ENCODE measurements around the gene SMC3.
"Not testable (repeated sequence)": the region's sequence is repeated elsewhere in the genome, so short reads cannot be mapped to it uniquely, and the experiment has no call there.

SMC3 gene

DNA sequence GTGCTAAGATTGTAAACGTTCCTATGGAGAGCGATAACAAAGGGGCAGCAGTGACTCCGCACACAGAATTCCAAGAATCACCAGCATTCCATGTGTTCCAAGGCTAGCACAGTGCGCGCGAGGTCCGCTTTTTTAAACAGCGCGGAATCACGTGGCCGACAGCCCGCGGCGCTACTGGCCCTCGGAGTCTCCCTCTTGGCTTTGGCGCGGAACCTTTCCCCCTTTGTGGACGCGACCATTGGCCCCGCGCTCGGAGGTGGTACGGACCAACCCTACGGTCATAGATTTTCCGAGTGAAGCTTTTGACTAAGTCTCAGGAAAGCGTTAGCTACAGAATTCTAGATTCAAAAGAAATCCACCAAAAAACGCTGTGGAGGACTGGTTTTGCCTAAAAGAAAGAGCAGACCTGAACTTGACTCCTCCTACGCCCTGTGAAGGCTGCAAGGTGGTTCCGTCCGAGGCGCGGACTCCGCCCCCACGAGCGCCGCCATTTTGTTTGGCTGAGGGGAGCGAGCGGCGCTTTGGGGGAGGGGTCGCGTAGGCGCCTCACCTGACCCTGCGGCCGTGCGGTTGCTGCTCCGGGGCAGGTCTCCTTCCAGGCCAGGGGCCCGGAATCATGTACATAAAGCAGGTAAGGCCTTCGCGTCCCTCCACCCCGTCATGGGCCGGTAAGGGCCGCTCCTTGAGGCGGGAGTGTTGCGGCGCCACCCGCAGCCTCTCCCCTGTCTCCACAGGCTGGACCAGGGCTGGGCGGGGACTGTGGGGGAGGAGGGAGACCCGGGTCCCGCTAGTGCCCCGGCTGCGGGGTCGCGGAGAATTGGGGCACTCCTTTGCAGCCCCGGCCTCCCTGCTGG, at the start of gene SMC3:
Gene SMC3 (plus strand): TSS at position 495 of the 854 bp plus-strand sequence. CDS start 122 bp downstream, at position 617.
- in situ Hi-C loops (cut with HindIII; ENCODE audit: low pct_ligation_motif_present, low pct_unique_long_range_greater_than_20kb, low sequenced_read_pairs) = no loop called here
- DNase-seq = peak; percentile 97

GRCh38 chr10:110522365-110522988, 45.0 kb upstream of the SMC3 start:
- DNase-seq = no peak
- in situ Hi-C loops (cut with HindIII; ENCODE audit: low pct_ligation_motif_present, low pct_unique_long_range_greater_than_20kb, low sequenced_read_pairs) = no loop called here

GRCh38 chr10:110523736-110524135, 43.8 kb upstream of the SMC3 start:
- in situ Hi-C loops (cut with HindIII; ENCODE audit: low pct_ligation_motif_present, low pct_unique_long_range_greater_than_20kb, low sequenced_read_pairs) = no loop called here
- no peak for DNase-seq

DNA sequence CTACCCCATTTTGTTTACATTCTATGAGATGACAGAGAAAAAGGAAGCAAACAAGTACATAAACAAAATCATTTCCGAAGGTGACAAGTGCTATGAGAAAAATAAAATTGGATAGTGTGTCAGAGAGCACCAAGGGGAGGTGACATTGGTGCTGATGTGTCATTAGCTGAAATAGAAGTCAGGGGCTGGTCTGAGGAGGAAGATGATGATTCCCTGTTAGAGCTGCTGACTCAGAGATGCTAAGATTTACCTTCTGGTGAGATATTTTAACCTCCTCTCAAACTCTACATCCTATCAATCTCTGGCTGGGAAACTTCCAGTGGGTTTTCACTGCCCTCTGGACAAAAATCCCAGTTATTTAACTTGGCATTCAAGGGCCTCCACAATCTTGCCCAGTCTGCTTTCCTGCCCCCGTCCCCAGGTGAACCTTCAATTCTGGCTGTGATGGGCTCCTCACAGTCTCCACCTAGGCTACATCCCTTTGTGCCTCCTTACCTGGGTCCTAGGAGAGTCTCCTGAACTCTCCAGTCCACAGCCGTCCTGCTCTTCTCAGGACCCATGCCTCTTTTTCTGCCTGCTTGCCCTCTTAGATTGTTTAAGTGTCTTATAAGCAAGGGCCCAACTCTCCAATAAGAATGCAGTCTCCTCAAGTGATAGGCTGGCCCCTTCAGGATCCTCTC, 43.2 kb upstream of the SMC3 start:
- in situ Hi-C loops (cut with HindIII; ENCODE audit: low pct_ligation_motif_present, low pct_unique_long_range_greater_than_20kb, low sequenced_read_pairs) = no loop called here
- DNase-seq = no peak

DNA sequence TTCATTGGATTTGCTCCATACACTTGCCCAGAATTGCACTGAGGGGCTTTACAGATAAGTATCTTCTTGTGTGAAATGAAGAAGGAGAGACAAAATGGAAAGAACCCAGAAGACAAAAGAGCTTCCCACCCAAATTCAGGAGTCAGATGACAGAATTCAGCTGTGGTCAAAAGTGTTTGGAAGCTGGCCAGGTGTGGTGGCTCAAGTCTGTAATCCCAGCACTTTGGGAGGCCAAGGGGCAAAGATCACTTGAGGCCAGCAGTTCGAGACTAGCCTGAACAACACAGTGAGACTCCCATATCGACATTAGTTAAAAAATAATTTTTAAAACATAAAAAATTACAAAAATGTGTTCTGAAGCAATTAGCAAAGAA, 42.6 kb upstream of the SMC3 start:
- no peak for DNase-seq
- in situ Hi-C loops (cut with HindIII; ENCODE audit: low pct_ligation_motif_present, low pct_unique_long_range_greater_than_20kb, low sequenced_read_pairs) = no loop called here

GRCh38 chr10:110525349-110526260, 41.9 kb upstream of the SMC3 start:
- no peak for DNase-seq

GRCh38 chr10:110527731-110528171, 39.7 kb upstream of the SMC3 start:
- in situ Hi-C loops (cut with HindIII; ENCODE audit: low pct_ligation_motif_present, low pct_unique_long_range_greater_than_20kb, low sequenced_read_pairs) = no loop called here
- no peak for DNase-seq

More at GRCh38 chr10:110525349-110526260, 41.9 kb upstream of the SMC3 start:
- in situ Hi-C loops (cut with HindIII; ENCODE audit: low pct_ligation_motif_present, low pct_unique_long_range_greater_than_20kb, low sequenced_read_pairs) = no loop called here

- DNase-seq = no peak
- in situ Hi-C loops (cut with HindIII; ENCODE audit: low pct_ligation_motif_present, low pct_unique_long_range_greater_than_20kb, low sequenced_read_pairs) = no loop called here
Observed at GRCh38 chr10:110528224-110528996, 39.1 kb upstream of the SMC3 start.

DNA sequence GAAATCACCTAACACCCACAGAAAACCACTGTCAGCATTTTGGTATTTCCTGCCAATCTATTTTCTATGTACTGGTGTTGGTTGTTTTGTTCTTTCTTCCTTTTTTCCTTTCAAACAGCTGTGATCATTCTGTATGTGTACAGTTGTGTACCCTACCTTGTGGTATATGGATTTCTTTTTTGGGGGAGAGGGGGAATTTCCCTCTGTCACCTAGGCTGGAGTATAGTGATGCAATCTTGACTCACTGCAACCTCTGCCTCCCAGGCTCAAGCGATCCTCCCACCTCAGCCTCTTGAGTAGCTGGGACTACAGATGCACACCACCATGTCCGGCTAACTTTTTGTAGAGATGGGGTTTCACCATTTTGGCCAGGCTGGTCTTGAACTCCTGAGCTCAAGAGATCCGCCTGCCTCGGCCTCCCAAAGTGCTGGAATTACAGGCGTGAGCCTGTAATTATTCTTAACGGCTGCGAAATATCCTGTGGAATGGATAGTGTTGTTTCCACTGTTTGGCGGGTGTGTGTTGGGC, 38.4 kb upstream of the SMC3 start:
- DNase-seq; in situ Hi-C loops (cut with HindIII; ENCODE audit: low pct_ligation_motif_present, low pct_unique_long_range_greater_than_20kb, low sequenced_read_pairs): not testable (repeated sequence)

DNA sequence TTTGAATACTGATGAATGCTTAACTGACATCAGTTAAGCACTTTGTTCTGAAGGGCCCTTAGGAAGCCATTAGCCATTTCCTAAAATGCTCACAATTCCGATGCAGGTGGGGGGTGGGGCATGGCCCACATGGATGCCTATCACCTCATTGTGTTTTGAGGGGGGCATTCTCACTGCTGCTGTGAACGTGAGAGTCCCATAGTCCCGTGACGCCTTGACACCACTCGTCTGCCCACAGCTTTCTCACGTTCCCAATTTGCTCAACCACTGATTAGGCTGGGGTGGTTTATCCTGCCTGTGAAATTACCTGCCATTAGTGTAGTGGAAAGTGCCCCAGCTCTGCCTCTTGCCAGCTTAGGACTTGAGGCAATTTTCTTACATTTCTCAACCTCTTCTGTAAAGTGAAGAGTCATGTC, 37.9 kb upstream of the SMC3 start:
- DNase-seq = no peak
- in situ Hi-C loops (cut with HindIII; ENCODE audit: low pct_ligation_motif_present, low pct_unique_long_range_greater_than_20kb, low sequenced_read_pairs) = no loop called here

DNA sequence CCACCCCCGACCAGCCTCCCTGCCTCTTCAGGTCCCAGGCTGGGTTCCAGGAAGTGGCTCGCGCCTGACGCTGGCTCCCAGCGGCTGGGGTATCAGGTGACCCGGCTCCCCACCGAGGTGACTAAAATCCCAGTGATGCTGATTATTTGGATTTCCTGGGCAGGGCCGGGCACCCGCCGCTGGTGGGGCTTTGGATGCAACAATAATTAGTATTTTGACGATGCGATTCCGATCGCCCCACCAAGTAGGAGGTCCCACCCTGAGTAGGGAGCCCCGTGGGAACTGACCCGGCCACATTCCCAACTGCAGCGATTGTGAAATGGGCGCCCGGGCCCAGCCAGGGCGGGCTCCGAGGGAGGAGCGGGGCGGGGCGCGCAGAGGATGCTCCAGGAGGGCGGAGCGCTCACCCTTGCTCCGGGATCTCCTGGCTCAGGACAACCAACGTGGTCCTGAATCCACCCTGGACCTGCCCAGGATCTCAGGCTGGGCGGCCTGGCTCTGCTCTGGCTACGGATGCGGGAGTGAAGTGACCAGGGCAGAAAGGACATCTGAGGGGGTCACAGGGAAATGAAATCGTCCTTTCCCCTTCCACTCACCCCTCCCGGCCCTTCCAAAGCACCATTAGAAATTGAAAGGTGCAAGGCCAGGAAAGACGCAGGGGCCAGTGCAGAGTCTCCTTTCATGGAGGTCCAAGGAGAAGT, 37.2 kb upstream of the SMC3 start:
- in situ Hi-C loops (cut with HindIII; ENCODE audit: low pct_ligation_motif_present, low pct_unique_long_range_greater_than_20kb, low sequenced_read_pairs) = no loop called here
- peak; percentile 84 for DNase-seq

- in situ Hi-C loops (cut with HindIII; ENCODE audit: low pct_ligation_motif_present, low pct_unique_long_range_greater_than_20kb, low sequenced_read_pairs) = no loop called here
Observed at GRCh38 chr10:110531687-110532086, 35.8 kb upstream of the SMC3 start.

DNA sequence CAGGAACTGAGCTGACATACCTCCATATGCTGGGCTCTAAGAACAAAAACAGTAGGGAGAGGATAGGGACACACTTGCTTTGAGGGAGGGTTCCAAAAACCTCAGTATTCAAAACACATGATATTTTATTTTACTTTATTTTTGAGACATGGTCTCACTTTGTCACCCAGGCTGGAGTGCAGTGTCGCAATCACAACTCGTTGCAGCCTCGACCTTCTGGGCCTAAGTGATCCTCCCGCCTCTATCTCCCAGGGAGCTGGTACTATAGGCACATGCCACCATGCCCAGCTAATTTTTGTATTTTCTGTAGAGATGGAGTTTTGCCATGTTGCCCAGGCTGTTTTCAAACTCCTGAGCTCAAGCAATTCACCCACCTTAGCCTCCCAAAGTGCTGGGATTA, 34.9 kb upstream of the SMC3 start:
- in situ Hi-C loops (cut with HindIII; ENCODE audit: low pct_ligation_motif_present, low pct_unique_long_range_greater_than_20kb, low sequenced_read_pairs); DNase-seq: not testable (repeated sequence)

More at GRCh38 chr10:110531687-110532086, 35.8 kb upstream of the SMC3 start:
- DNase-seq = no peak

GRCh38 chr10:110533149-110533548, 34.3 kb upstream of the SMC3 start:
- in situ Hi-C loops (cut with HindIII; ENCODE audit: low pct_ligation_motif_present, low pct_unique_long_range_greater_than_20kb, low sequenced_read_pairs) = no loop called here
- DNase-seq = no peak

DNA sequence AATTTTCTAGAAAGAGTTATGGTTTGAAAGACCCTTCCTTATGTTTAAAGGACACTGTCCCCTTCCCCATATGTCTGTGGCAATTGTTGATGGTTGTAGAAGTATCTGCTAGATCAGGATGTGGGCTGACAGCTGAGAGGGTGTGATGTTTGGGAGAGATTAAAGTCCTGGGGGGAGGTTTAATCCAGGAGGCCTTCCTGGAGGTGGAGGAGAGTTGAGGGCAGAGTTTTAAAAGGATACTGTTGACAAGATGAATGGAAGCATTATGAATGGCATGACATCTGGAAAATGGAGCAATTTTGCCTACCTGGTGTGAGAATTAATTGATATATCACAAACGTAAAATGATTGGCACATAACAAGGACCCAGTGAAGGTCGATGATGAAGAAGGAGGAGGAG, 32.9 kb upstream of the SMC3 start:
- in situ Hi-C loops (cut with HindIII; ENCODE audit: low pct_ligation_motif_present, low pct_unique_long_range_greater_than_20kb, low sequenced_read_pairs) = no loop called here
- no peak for DNase-seq

- in situ Hi-C loops (cut with HindIII; ENCODE audit: low pct_ligation_motif_present, low pct_unique_long_range_greater_than_20kb, low sequenced_read_pairs) = no loop called here
- peak; percentile 67 for DNase-seq
Observed at GRCh38 chr10:110535958-110536891, 31.3 kb upstream of the SMC3 start.
